H1 (cell line): ENCODE measurements around the gene SSH2.

Experiments
- EGR1 ChIP-seq: IDR thresholded peaks from 2 replicates; pipeline ENCODE4 v1.6.1; 2011; ENCODE audit warnings: low read depth, low read length, borderline replicate concordance
- POLR2A ChIP-seq, 2 experiments: IDR thresholded peaks; 1 replicate in 1 of 2; 2 replicates in 1 of 2; pipeline ENCODE4 v1.6.1; 2011; ENCODE audit warnings: low read depth in 2 of 2, low read length in 2 of 2, mild to moderate bottlenecking in 2 of 2; ENCODE audit errors: control extremely low read depth in 1 of 2

- TF ChIP-seq POLR2A (IDR thresholded peaks at IDR 0.05; ENCODE audit: control extremely low read depth in 1 of 2, low read depth in 2 of 2, low read length in 2 of 2) = no peak
- no peak for TF ChIP-seq EGR1
Measured at GRCh38 chr17:29614349-29615047, 315.5 kb downstream of the SSH2 start.
